Neural crest cell (in vitro differentiated cells): ENCODE data around the gene ABCA13. TPM values are rescaled to one million over a fixed set of nuclear protein-coding genes. Genes with fewer than 3 reads are reported as not detected.

Experiments
- DNase-seq: peaks from one replicate; pipeline ENCODE4 v3.0.0; 2021; ENCODE audit warnings: low read depth, mixed read lengths, low spot score
- H3K27ac Mint-ChIP-seq: one replicate; pipeline ENCODE4 v1.8.0; 2021; ENCODE audit warnings: mild to moderate bottlenecking, mixed read lengths; ENCODE audit not compliant: unreplicated experiment
- H3K27me3 Mint-ChIP-seq: 2 replicates; pipeline ENCODE4 v1.8.0; 2021; ENCODE audit warnings: low read depth, mild to moderate bottlenecking, mixed read lengths
- H3K36me3 Mint-ChIP-seq: 2 replicates; pipeline ENCODE4 v1.8.0; 2021; ENCODE audit warnings: low read depth, mild to moderate bottlenecking, mixed read lengths
- H3K4me1 Mint-ChIP-seq: 2 replicates; pipeline ENCODE4 v1.8.0; 2021; ENCODE audit warnings: mixed read lengths
- H3K4me3 Mint-ChIP-seq: one replicate; pipeline ENCODE4 v1.8.0; 2021; ENCODE audit warnings: mild to moderate bottlenecking, mixed read lengths
- H3K9me3 Mint-ChIP-seq: 2 replicates; pipeline ENCODE4 v1.8.0; 2021; ENCODE audit warnings: mixed read lengths
- CTCF ChIP-seq: fragments of 200-600 bp; sonication (generic); conservative IDR thresholded peaks from 2 replicates; pipeline ENCODE4 v1.5.0; 2021; ENCODE audit warnings: antibody characterized with exemption, mild to moderate bottlenecking
- long read RNA-seq: library from polyadenylated mRNA; unstranded; transcript quantifications from one replicate; pipeline ENCODE4 v2.0.0, GENCODE V29; 2020
- total RNA-seq: library from RNA; stranded (reverse); gene quantifications from 2 replicates; pipeline ENCODE4 v1.2.1, GENCODE V29; 2021

The ABCA13 gene
- 0.75 and 0.89 TPM in 2 replicates for total RNA-seq
- long read RNA-seq, partial matches to known transcripts, result 1 of 2 reads
- long read RNA-seq, other reads (novel, unspliced or antisense), result 1 of 2 reads

GRCh38 chr7:48171202-48171601, at the start of gene ABCA13:
Gene ABCA13 (plus strand): TSS chr7:48171458. CDS start chr7:48171484, 26 bp downstream.
- TF ChIP-seq CTCF, result no peak
- Mint-ChIP-seq H3K4me1 (no peaks in the 10 kb centered on the region), H3K4me3 (no peak within 1 kb of the TSS), H3K27ac (no peak within 1 kb of the TSS), H3K27me3 (no peaks in the 10 kb centered on the region), H3K36me3 (peaks cover 2% of the 10 kb centered on the region), H3K9me3 (peaks cover 16% of the 10 kb centered on the region)
- DNase-seq, result no peak

GRCh38 chr7:48126037-48126436, 45.2 kb upstream of the ABCA13 start:
- DNase-seq, result no peak
- Mint-ChIP-seq H3K4me1 (no peaks in the 10 kb centered on the region), H3K36me3 (no peaks in the 10 kb centered on the region), H3K9me3 (peaks cover 20% of the 10 kb centered on the region), H3K27me3 (no peaks in the 10 kb centered on the region), H3K27ac (no peak overlapping the region), H3K4me3 (no peak overlapping the region)
- no peak for TF ChIP-seq CTCF

GRCh38 chr7:48130658-48131108, 40.6 kb upstream of the ABCA13 start:
- H3K4me1 Mint-ChIP-seq, result no peaks in the 10 kb centered on the region
- TF ChIP-seq CTCF, result no peak
- peaks cover 13% of the 10 kb centered on the region for H3K9me3 Mint-ChIP-seq
- H3K27me3 Mint-ChIP-seq, result no peaks in the 10 kb centered on the region
- no peak overlapping the region for H3K27ac Mint-ChIP-seq
- no peaks in the 10 kb centered on the region for H3K36me3 Mint-ChIP-seq
- H3K4me3 Mint-ChIP-seq, result no peak overlapping the region
- DNase-seq, result no peak

- no peak overlapping the region for H3K4me3 Mint-ChIP-seq
- peaks cover 7% of the 10 kb centered on the region for H3K36me3 Mint-ChIP-seq
- DNase-seq, result no peak
- H3K9me3 Mint-ChIP-seq, result peaks cover 9% of the 10 kb centered on the region
- H3K27me3 Mint-ChIP-seq, result no peaks in the 10 kb centered on the region
- H3K27ac Mint-ChIP-seq, result no peak overlapping the region
- no peak for TF ChIP-seq CTCF
- no peaks in the 10 kb centered on the region for H3K4me1 Mint-ChIP-seq
Measured at GRCh38 chr7:48132792-48133191, 38.5 kb upstream of the ABCA13 start.

GRCh38 chr7:48139459-48139858, 31.8 kb upstream of the ABCA13 start:
- H3K9me3 Mint-ChIP-seq, result peaks cover 6% of the 10 kb centered on the region

More at GRCh38 chr7:48139459-48139858, 31.8 kb upstream of the ABCA13 start:
- TF ChIP-seq CTCF, result peak; percentile 41
- H3K36me3 Mint-ChIP-seq, result peaks cover 7% of the 10 kb centered on the region
- peaks cover 20% of the 10 kb centered on the region for H3K4me1 Mint-ChIP-seq
- no peak for DNase-seq
- no peak overlapping the region for H3K27ac Mint-ChIP-seq
- no peaks in the 10 kb centered on the region for H3K27me3 Mint-ChIP-seq
- H3K4me3 Mint-ChIP-seq, result no peak overlapping the region
